ENCODE results near the gene IQCE.
A peak's percentile ranks its signal among the peaks of the same experiment; 100 is the strongest.

Gene IQCE

GRCh38 chr7:2558629-2559282 is at the start of gene IQCE:
Gene IQCE, plus strand, starts transcription at chr7:2558979. Its CDS starts 203 bp downstream, at chr7:2559182.
- DNase-seq (ENCODE audit: low read depth, low spot score): peak; percentile 97

GRCh38 chr7:2509298-2509906 is 49.4 kb upstream of the IQCE start:
- H3K9ac ChIP-seq (ENCODE audit: insufficient read length, low read depth): peak overlapping the region; percentile 21
- DNase-seq (ENCODE audit: low read depth, low spot score): no peak
- H3K27me3 ChIP-seq (ENCODE audit: insufficient read depth, insufficient read length): no peaks in the 10 kb centered on the region
- H3K4me3 ChIP-seq (ENCODE audit: insufficient read length, low read depth): no peak overlapping the region
- peaks cover 43% of the 10 kb centered on the region for H3K4me1 ChIP-seq (ENCODE audit: insufficient read depth, insufficient read length)
- no peaks in the 10 kb centered on the region for H3K9me3 ChIP-seq (ENCODE audit: insufficient read depth, low read length)
- TF ChIP-seq YY1 (IDR thresholded peaks at IDR 0.05; ENCODE audit: insufficient read depth, insufficient read length) (no peak), ZNF274 (IDR thresholded peaks at IDR 0.05; ENCODE audit: low read depth, low read length) (no peak), SUZ12 (IDR thresholded peaks at IDR 0.05; ENCODE audit: extremely low read depth, insufficient read depth, insufficient read length) (no peak)
- no peaks in the 10 kb centered on the region for H3K36me3 ChIP-seq (ENCODE audit: insufficient read depth, insufficient read length, low read length)

More at GRCh38 chr7:2558629-2559282, at the start of gene IQCE:
- TF ChIP-seq YY1 (IDR thresholded peaks at IDR 0.05; ENCODE audit: insufficient read depth, insufficient read length) (no peak), ZNF274 (IDR thresholded peaks at IDR 0.05; ENCODE audit: low read depth, low read length) (no peak), SUZ12 (IDR thresholded peaks at IDR 0.05; ENCODE audit: extremely low read depth, insufficient read depth, insufficient read length) (no peak)
- peaks cover 8% of the 10 kb centered on the region for H3K4me1 ChIP-seq (ENCODE audit: insufficient read depth, insufficient read length)
- peaks cover 7% of the 10 kb centered on the region for H3K36me3 ChIP-seq (ENCODE audit: insufficient read depth, insufficient read length, low read length)
- no peaks in the 10 kb centered on the region for H3K9me3 ChIP-seq (ENCODE audit: insufficient read depth, low read length)
- no peaks in the 10 kb centered on the region for H3K27me3 ChIP-seq (ENCODE audit: insufficient read depth, insufficient read length)
- peak within 1 kb of the TSS; percentile 95 for H3K9ac ChIP-seq (ENCODE audit: insufficient read length, low read depth)
- H3K4me3 ChIP-seq (ENCODE audit: insufficient read length, low read depth): peak within 1 kb of the TSS; percentile 91

DNA sequence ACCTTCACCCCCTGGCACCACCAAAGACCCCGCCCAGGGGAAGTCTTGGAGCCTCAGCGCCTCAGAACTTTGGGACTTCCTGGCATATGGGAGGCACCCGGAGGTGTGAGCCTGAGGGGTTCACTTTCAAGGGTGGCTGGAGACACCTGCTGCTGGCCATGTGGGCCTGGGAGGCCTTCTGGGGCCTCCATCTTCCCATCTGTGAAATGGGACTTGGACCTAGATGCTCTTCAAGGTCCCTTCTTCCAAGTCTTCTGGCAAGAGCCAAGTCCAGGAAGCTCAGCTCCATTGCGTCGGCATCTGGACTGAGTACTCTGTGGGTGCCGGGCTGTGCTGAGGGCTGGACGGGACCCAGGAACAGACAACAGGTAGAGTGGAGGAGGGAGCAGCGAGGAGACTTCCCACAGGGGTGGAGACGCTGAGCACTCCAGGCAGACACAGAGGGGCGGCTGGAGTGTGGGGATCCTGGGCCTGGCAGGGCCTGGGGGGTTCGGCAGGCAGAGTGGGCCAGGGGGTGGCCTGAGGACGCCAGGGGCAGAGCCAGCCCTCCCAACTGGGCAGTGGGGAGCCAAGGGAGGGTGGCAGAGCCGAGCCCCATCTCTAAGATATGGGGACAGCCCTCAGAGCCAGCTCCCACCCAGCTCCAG is 48.5 kb upstream of the IQCE start:
- no peak overlapping the region for H3K4me3 ChIP-seq (ENCODE audit: insufficient read length, low read depth)
- no peaks in the 10 kb centered on the region for H3K27me3 ChIP-seq (ENCODE audit: insufficient read depth, insufficient read length)
- peak overlapping the region; percentile 17 for H3K9ac ChIP-seq (ENCODE audit: insufficient read length, low read depth)
- no peaks in the 10 kb centered on the region for H3K9me3 ChIP-seq (ENCODE audit: insufficient read depth, low read length)
- no peaks in the 10 kb centered on the region for H3K36me3 ChIP-seq (ENCODE audit: insufficient read depth, insufficient read length, low read length)
- TF ChIP-seq ZNF274 (IDR thresholded peaks at IDR 0.05; ENCODE audit: low read depth, low read length) (no peak), YY1 (IDR thresholded peaks at IDR 0.05; ENCODE audit: insufficient read depth, insufficient read length) (no peak), SUZ12 (IDR thresholded peaks at IDR 0.05; ENCODE audit: extremely low read depth, insufficient read depth, insufficient read length) (no peak)
- peaks cover 39% of the 10 kb centered on the region for H3K4me1 ChIP-seq (ENCODE audit: insufficient read depth, insufficient read length)
- DNase-seq (ENCODE audit: low read depth, low spot score): no peak

- Histone ChIP-seq H3K9me3 (ENCODE audit: insufficient read depth, low read length) (no peaks in the 10 kb centered on the region), H3K27me3 (ENCODE audit: insufficient read depth, insufficient read length) (peaks cover 2% of the 10 kb centered on the region), H3K36me3 (ENCODE audit: insufficient read depth, insufficient read length, low read length) (no peaks in the 10 kb centered on the region), H3K9ac (ENCODE audit: insufficient read length, low read depth) (peak overlapping the region; percentile 17), H3K4me3 (ENCODE audit: insufficient read length, low read depth) (no peak overlapping the region), H3K4me1 (ENCODE audit: insufficient read depth, insufficient read length) (peaks cover 46% of the 10 kb centered on the region)
- DNase-seq (ENCODE audit: low read depth, low spot score): no peak
- no peak for TF ChIP-seq SUZ12 (IDR thresholded peaks at IDR 0.05; ENCODE audit: extremely low read depth, insufficient read depth, insufficient read length)
- no peak for TF ChIP-seq ZNF274 (IDR thresholded peaks at IDR 0.05; ENCODE audit: low read depth, low read length)
- no peak for TF ChIP-seq YY1 (IDR thresholded peaks at IDR 0.05; ENCODE audit: insufficient read depth, insufficient read length)
These were observed 47.6 kb upstream of the IQCE start for GRCh38 chr7:2510909-2511768.

GRCh38 chr7:2511769-2512168 is 47.0 kb upstream of the IQCE start:
- DNase-seq (ENCODE audit: low read depth, low spot score): no peak
- Histone ChIP-seq H3K4me1 (ENCODE audit: insufficient read depth, insufficient read length) (peaks cover 50% of the 10 kb centered on the region), H3K9ac (ENCODE audit: insufficient read length, low read depth) (peak overlapping the region; percentile 8), H3K36me3 (ENCODE audit: insufficient read depth, insufficient read length, low read length) (no peaks in the 10 kb centered on the region), H3K9me3 (ENCODE audit: insufficient read depth, low read length) (no peaks in the 10 kb centered on the region), H3K4me3 (ENCODE audit: insufficient read length, low read depth) (no peak overlapping the region), H3K27me3 (ENCODE audit: insufficient read depth, insufficient read length) (peaks cover 4% of the 10 kb centered on the region)
- TF ChIP-seq SUZ12 (IDR thresholded peaks at IDR 0.05; ENCODE audit: extremely low read depth, insufficient read depth, insufficient read length) (no peak), YY1 (IDR thresholded peaks at IDR 0.05; ENCODE audit: insufficient read depth, insufficient read length) (no peak), ZNF274 (IDR thresholded peaks at IDR 0.05; ENCODE audit: low read depth, low read length) (no peak)

- H3K4me1 ChIP-seq (ENCODE audit: insufficient read depth, insufficient read length): peaks cover 53% of the 10 kb centered on the region
- no peak for DNase-seq (ENCODE audit: low read depth, low spot score)
- H3K4me3 ChIP-seq (ENCODE audit: insufficient read length, low read depth): no peak overlapping the region
- peak overlapping the region; percentile 8 for H3K9ac ChIP-seq (ENCODE audit: insufficient read length, low read depth)
- no peaks in the 10 kb centered on the region for H3K36me3 ChIP-seq (ENCODE audit: insufficient read depth, insufficient read length, low read length)
- no peak for TF ChIP-seq YY1 (IDR thresholded peaks at IDR 0.05; ENCODE audit: insufficient read depth, insufficient read length)
- TF ChIP-seq ZNF274 (IDR thresholded peaks at IDR 0.05; ENCODE audit: low read depth, low read length): no peak
- TF ChIP-seq SUZ12 (IDR thresholded peaks at IDR 0.05; ENCODE audit: extremely low read depth, insufficient read depth, insufficient read length): no peak
- no peaks in the 10 kb centered on the region for H3K9me3 ChIP-seq (ENCODE audit: insufficient read depth, low read length)
- H3K27me3 ChIP-seq (ENCODE audit: insufficient read depth, insufficient read length): peaks cover 8% of the 10 kb centered on the region
These were observed 46.6 kb upstream of the IQCE start for GRCh38 chr7:2512179-2512661.
